Psoas muscle (tissue), 8 donors: Measurements from ENCODE around the gene MAN1A2. TPM values are rescaled to one million over a fixed set of nuclear protein-coding genes. Genes with fewer than 3 reads are reported as not detected.

ENCODE experiments used
- ATAC-seq, 4 donors: fragments of 200-7000 bp; cut with Tn5 transposase; one replicate each; pipeline ENCODE4 v1.9.1; 2020; ENCODE audit warnings: moderate library complexity in 3 of 4, mild to moderate bottlenecking in 2 of 4
- DNase-seq, 2 donors: peaks; one replicate each; pipeline ENCODE4 v3.0.0-alpha.2; 2020
- H3K27ac ChIP-seq: fragments of 200-600 bp; one replicate; pipeline ENCODE4 v1.8.0; 2022
- H3K27me3 ChIP-seq, 3 donors: fragments of 200-600 bp in 1 of 3; one replicate each; pipeline versions ENCODE4 v1.6.1 to v1.8.0; 2013 to 2022; ENCODE audit warnings: low read length in 2 of 3, mild to moderate bottlenecking in 2 of 3, moderate library complexity in 1 of 3; ENCODE audit not compliant: insufficient read depth in 3 of 3
- H3K36me3 ChIP-seq, 2 donors: fragments of 200-600 bp in 1 of 2; one replicate each; pipeline versions ENCODE4 v1.6.1 to v1.8.0; 2013 to 2022; ENCODE audit warnings: low read depth in 1 of 2, mild to moderate bottlenecking in 1 of 2, moderate library complexity in 1 of 2; ENCODE audit not compliant: insufficient read depth in 1 of 2
- H3K4me1 ChIP-seq: fragments of 200-600 bp; one replicate; pipeline ENCODE4 v1.8.0; 2022
- H3K4me3 ChIP-seq: fragments of 200-600 bp; one replicate; pipeline ENCODE4 v1.8.0; 2022; ENCODE audit warnings: mild to moderate bottlenecking
- H3K9me3 ChIP-seq: fragments of 200-600 bp; one replicate; pipeline ENCODE4 v1.8.0; 2022
- CTCF ChIP-seq: fragments of 200-600 bp; IDR thresholded peaks from one replicate; pipeline ENCODE4 v1.8.0; 2022; ENCODE audit warnings: antibody characterized with exemption
- WGBS, 3 donors: extraction: QIAGEN DNeasy Blood & Tissue Kit; methylation state at CpG; one replicate each; pipeline versions ENCODE4 v1.1.6 to v1.1.7; 2013; 5-methylcytosine and 5-hydroxymethylcytosine counted together
- intact Hi-C, 2 donors: fragments of 100-400 bp; cut with DNase I; formaldehyde crosslinking; loops; one replicate each; pipeline versions ENCODE4 v1.11.0 to v1.14.2; 2022
- polyA plus RNA-seq, 3 donors: library from polyadenylated mRNA; stranded (reverse); fragments of 200-250 nt; gene quantifications; one replicate each; pipeline ENCODE4 v1.2.3, GENCODE V29; 2013
- total RNA-seq, 4 donors: library from RNA; stranded (reverse); fragmentation: NEBNext Ultra II Directional in 2 of 4; extraction: Animal tissue kit (Norgen Biotek cat#: 25700) in 2 of 4; gene quantifications; one replicate each; pipeline versions ENCODE4 v1.2.1 to v1.2.4, GENCODE V29; 2021 to 2023
- donor health status: healthy with polysubstance abuse.
- donor health status: DM: no; HTN: no; CAD: no; lungs with moderate emphysema.
- donor health status: Bipolar disorder and iron deficiency.
- donor health status: healthy.
- donor health status: DM: yes; HTN: yes; CAD: no.
- donor health status: DM: no; HTN: no; CAD: no.
- donor health status: DM: no; HTN: no; CAD: no.
- donor health status: DM: yes; HTN: yes; CAD: no.

Gene MAN1A2
- total and polyA plus RNA-seq, 7 donors = 4.0 to 35.0 (median 19.8) TPM

GRCh38 chr1:117527566-117528102 is 160.4 kb downstream of the MAN1A2 start:
- WGBS, 3 donors = 53 to 80% (median 63%) methylated on average over 2 of the region's 2 CpGs
- Histone ChIP-seq H3K9me3 (no peaks in the 10 kb centered on the region), H3K36me3 (peaks cover 5 to 18% of the 10 kb centered on the region in 2 donors), H3K4me1 (no peaks in the 10 kb centered on the region), H3K4me3 (no peak overlapping the region), H3K27ac (no peak overlapping the region), H3K27me3 (no peaks in the 10 kb centered on the region)
- ATAC-seq (no peak), DNase-seq (no peak)
- TF ChIP-seq CTCF = no peak
- intact Hi-C loops = loop anchor here in 1 of 2 donors (10.0 kb wide), 1 partner anchor 367 kb away; no protein-coding TSS in a partner anchor

- Histone ChIP-seq H3K4me3 (no peak overlapping the region), H3K9me3 (no peaks in the 10 kb centered on the region), H3K27ac (no peak overlapping the region), H3K27me3 (no peaks in the 10 kb centered on the region), H3K4me1 (no peaks in the 10 kb centered on the region), H3K36me3 (peaks cover 0 to 3% of the 10 kb centered on the region in 2 donors)
- 93 to 97% (median 96%) methylated on average over 3 of the region's 3 CpGs for WGBS, 3 donors
- intact Hi-C loops = loop anchor here in 1 of 2 donors (10.0 kb wide), 1 partner anchor 365 kb away; no protein-coding TSS in a partner anchor
- DNase-seq (no peak), ATAC-seq (no peak)
- no peak for TF ChIP-seq CTCF
Measured at GRCh38 chr1:117529683-117530082, 162.4 kb downstream of the MAN1A2 start.

- no peak for TF ChIP-seq CTCF
Measured at GRCh38 chr1:117531222-117531621, 164.0 kb downstream of the MAN1A2 start.

GRCh38 chr1:117534995-117535467 is 167.8 kb downstream of the MAN1A2 start:
- peak; percentile 73 for TF ChIP-seq CTCF
- Histone ChIP-seq H3K9me3 (no peaks in the 10 kb centered on the region), H3K36me3 (no peaks in the 10 kb centered on the region), H3K27me3 (no peaks in the 10 kb centered on the region), H3K27ac (no peak overlapping the region), H3K4me1 (no peaks in the 10 kb centered on the region), H3K4me3 (no peak overlapping the region)
- peak; percentile 81 to 95 (median 88) for ATAC-seq
- intact Hi-C loops = loop anchor here (1.0 to 5.0 kb wide), 3 partner anchors 138 to 222 kb away; no protein-coding TSS in a partner anchor
- no peak for DNase-seq
- WGBS, 3 donors = 5 to 14% (median 8%) methylated on average over 6 of the region's 6 CpGs

More at GRCh38 chr1:117531222-117531621, 164.0 kb downstream of the MAN1A2 start:
- H3K9me3 ChIP-seq = no peaks in the 10 kb centered on the region
- H3K4me1 ChIP-seq = no peaks in the 10 kb centered on the region
- intact Hi-C loops = no loop called here
- H3K27me3 ChIP-seq = no peaks in the 10 kb centered on the region
- no peak overlapping the region for H3K27ac ChIP-seq
- peaks cover 0 to 3% of the 10 kb centered on the region in 2 donors for H3K36me3 ChIP-seq
- DNase-seq (no peak), ATAC-seq (no peak)
- no peak overlapping the region for H3K4me3 ChIP-seq
